ENCODE results near the gene TENM3. TPM values are rescaled to one million over a fixed set of nuclear protein-coding genes. Genes with fewer than 3 reads are reported as not detected.

The TENM3 gene
- total and polyA plus RNA-seq, 12 donors: 2.6 to 54.4 (median 42.8) TPM

DNA sequence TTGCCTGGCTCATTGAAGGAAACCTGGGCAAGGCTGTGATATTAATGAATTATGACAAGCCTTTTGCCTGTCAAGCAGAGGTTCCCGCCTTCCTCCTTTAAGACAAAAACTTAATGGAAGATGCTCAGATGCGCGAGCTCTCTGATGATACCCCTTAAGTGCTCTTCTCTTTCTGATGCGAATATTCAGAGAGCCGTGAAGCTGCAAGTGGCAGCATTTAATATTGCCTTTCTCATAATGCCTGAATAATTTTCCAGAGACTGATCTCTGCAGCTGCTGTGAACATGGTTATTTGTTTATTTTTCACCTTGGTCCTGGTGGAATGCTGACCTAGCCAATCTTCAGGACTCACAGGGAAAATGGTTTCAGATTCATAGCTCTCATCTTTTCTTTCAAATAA lies 251.8 kb downstream of the TENM3 start:
- Histone ChIP-seq H3K27me3 (no peaks in the 10 kb centered on the region), H3K4me1 (replicated peaks in 1 of 2) (peaks cover 0 to 8% of the 10 kb centered on the region in 2 donors), H3K4me3 (no peak overlapping the region), H3K27ac (no peak overlapping the region), H3K36me3 (replicated peaks in 1 of 2) (no peaks in the 10 kb centered on the region), H3K9me3 (replicated peaks in 1 of 3) (no peaks in the 10 kb centered on the region)
- intact Hi-C loops (cut with DNase I): no loop called here
- TF ChIP-seq, protein P1, sequence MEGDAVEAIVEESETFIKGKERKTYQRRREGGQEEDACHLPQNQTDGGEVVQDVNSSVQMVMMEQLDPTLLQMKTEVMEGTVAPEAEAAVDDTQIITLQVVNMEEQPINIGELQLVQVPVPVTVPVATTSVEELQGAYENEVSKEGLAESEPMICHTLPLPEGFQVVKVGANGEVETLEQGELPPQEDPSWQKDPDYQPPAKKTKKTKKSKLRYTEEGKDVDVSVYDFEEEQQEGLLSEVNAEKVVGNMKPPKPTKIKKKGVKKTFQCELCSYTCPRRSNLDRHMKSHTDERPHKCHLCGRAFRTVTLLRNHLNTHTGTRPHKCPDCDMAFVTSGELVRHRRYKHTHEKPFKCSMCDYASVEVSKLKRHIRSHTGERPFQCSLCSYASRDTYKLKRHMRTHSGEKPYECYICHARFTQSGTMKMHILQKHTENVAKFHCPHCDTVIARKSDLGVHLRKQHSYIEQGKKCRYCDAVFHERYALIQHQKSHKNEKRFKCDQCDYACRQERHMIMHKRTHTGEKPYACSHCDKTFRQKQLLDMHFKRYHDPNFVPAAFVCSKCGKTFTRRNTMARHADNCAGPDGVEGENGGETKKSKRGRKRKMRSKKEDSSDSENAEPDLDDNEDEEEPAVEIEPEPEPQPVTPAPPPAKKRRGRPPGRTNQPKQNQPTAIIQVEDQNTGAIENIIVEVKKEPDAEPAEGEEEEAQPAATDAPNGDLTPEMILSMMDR (IDR thresholded peaks at IDR 0.05): no peak
- TF ChIP-seq POLR2A (IDR thresholded peaks at IDR 0.05): no peak
- DNase-seq: no peak
- WGBS, 4 donors: 93 to 96% (median 95%) methylated on average over 5 of the region's 5 CpGs

DNA sequence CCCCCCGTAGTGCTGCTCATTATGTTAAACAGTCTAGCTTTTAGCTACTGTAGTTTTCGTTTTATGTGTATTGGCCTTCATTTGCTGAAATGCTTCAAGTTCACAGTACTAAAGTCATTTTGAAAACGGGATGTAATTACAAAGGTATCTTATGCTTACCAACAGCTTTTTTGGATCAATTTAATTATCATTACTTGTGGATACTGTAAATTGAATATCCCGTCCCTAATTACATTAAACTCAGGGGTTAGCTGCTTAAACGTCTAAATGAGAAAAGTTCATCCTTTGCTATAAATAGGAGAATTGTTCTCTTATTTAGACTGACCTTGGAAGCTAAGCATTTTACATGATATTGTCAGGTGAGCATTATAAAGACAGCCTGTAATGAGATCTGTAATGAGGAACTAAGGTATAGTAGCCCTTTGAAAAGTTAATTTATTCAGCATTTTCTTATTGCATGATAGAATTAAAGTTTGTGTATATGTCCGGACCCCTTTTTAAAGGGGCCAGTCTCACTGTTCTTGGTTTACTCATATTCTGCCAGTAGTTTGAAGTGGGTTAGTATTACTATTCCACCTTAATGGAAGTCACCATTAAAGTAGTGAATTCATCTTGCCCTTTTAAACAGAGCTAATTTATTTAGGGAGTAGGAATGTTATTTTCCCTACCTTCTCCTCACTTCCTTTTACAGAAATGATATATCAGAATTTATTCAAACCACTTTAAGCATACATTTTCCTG lies 252.6 kb downstream of the TENM3 start:
- H3K36me3 ChIP-seq (replicated peaks in 1 of 2): no peaks in the 10 kb centered on the region
- intact Hi-C loops (cut with DNase I): no loop called here
- no peak overlapping the region for H3K4me3 ChIP-seq
- H3K27me3 ChIP-seq: no peaks in the 10 kb centered on the region
- no peaks in the 10 kb centered on the region for H3K9me3 ChIP-seq (replicated peaks in 1 of 3)
- no peak for DNase-seq
- WGBS, 4 donors: 71 to 87% (median 74%) methylated on average over 6 of the region's 6 CpGs
- no peak overlapping the region for H3K27ac ChIP-seq
- peaks cover 0 to 8% of the 10 kb centered on the region in 2 donors for H3K4me1 ChIP-seq (replicated peaks in 1 of 2)
- TF ChIP-seq POLR2A (IDR thresholded peaks at IDR 0.05): no peak
- TF ChIP-seq, protein P1 (IDR thresholded peaks at IDR 0.05): no peak

- no peaks in the 10 kb centered on the region for H3K36me3 ChIP-seq (replicated peaks in 1 of 2)
- peaks cover 0 to 8% of the 10 kb centered on the region in 2 donors for H3K4me1 ChIP-seq (replicated peaks in 1 of 2)
- WGBS, 4 donors: 58 to 73% (median 73%) methylated on average over 4 of the region's 4 CpGs
- TF ChIP-seq, protein P1 (IDR thresholded peaks at IDR 0.05): no peak
- no peak for TF ChIP-seq POLR2A (IDR thresholded peaks at IDR 0.05)
- intact Hi-C loops (cut with DNase I): no loop called here
- no peak overlapping the region for H3K4me3 ChIP-seq
- DNase-seq: no peak
- no peaks in the 10 kb centered on the region for H3K27me3 ChIP-seq
- no peak overlapping the region for H3K27ac ChIP-seq
- H3K9me3 ChIP-seq (replicated peaks in 1 of 3): no peaks in the 10 kb centered on the region
These were observed 253.2 kb downstream of the TENM3 start for GRCh38 chr4:182496408-182496807.

DNA sequence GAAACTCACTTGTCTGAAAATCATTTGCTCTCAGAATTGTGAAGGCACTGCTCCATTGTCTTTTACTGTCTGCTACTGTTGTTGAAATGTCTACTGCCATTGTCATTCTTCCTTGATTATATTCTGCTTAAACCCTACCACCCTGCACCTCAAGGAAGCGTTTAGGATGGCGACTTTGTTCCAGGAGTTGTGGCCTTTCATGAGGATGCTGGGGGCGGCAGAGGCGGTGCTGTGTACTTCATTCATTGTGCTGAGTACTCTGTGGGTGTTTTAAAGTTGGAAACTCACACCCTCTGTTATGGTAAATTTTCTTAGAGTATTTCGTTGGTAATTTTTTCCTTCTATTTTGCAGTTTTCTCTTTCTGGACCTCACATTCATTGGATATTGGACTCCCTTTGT lies 258.9 kb downstream of the TENM3 start:
- Histone ChIP-seq H3K9me3 (replicated peaks in 1 of 3) (no peaks in the 10 kb centered on the region), H3K4me3 (no peak overlapping the region), H3K27ac (no peak overlapping the region), H3K4me1 (replicated peaks in 1 of 2) (no peaks in the 10 kb centered on the region), H3K36me3 (replicated peaks in 1 of 2) (no peaks in the 10 kb centered on the region), H3K27me3 (no peaks in the 10 kb centered on the region)
- 86 to 94% (median 92%) methylated on average over 5 of the region's 5 CpGs for WGBS, 4 donors
- intact Hi-C loops (cut with DNase I): no loop called here
- no peak for DNase-seq
- TF ChIP-seq, protein P1 (IDR thresholded peaks at IDR 0.05): no peak
- no peak for TF ChIP-seq POLR2A (IDR thresholded peaks at IDR 0.05)

Data from adrenal gland (tissue), 12 donors.